Stimulated activated naive CD4-positive, alpha-beta T cell treated with Interleukin-2 at 50 U/mL for 16 hours (primary cell): ENCODE results near the gene PLCL1.
"Not testable (repeated sequence)": the region's sequence is repeated elsewhere in the genome, so short reads cannot be mapped to it uniquely, and the experiment has no call there.

Experiments used
- DNase-seq: peaks from one replicate; lab custom pipeline; 2025; lab: John Stamatoyannopoulos, UW

Gene PLCL1

DNA sequence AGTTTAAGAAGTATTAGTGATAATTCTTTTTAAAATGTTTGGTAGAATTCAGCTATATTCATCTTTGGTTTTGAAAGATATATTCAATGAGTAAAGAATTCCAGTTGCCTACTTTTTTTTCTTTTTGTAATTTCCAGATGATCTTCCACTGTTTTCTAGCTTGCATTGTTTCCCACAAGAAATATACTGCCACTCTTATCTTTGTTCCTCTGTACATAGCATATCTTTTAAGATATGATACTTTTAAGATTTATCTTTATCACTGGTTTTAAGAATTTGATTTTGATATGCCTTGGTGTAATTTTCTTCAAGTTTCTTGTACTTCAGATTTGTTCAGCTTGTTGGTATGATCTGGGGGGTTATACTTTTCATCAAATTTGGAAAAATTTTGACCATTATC is 374.4 kb downstream of the PLCL1 start:
- no peak for DNase-seq

DNA sequence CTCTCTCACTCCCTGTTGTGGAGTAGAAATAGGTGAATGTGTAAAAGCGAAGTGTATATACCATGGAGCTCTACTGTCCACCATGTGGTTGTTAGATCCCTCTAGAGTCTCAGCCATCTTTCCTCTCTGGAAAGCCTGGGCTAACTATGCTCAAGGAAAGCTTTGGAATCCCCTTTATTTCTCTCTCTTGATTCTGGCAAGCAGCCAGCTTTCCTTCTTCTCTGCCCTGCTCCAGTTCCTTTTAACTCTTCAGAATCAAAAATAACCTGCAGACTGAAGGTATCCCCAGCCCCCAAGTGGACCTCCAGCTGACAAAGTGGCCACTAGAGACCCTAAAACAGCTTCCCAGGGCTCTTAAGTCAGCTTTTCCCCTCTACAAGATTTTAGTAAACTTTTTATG is 381.9 kb downstream of the PLCL1 start:
- no peak for DNase-seq

DNA sequence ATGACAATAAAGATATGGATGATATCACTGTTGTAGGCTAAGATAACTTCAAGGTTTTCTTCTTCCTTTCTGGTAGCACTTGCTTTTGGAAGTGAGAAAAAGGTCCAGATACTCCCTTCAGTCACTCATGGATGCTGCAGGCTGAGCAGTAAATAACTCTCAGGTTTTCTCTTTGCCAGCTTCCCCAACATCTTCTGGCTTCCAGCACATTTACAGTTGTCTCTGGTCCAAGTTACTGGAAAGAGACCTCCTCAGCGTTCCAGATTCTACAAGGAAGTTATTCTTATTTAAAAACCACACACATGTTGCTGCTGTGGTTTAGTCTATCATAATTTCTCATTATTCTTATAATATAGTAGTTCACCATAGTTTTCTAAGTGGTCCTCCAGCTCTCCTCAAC is 383.4 kb downstream of the PLCL1 start:
- no peak for DNase-seq

DNA sequence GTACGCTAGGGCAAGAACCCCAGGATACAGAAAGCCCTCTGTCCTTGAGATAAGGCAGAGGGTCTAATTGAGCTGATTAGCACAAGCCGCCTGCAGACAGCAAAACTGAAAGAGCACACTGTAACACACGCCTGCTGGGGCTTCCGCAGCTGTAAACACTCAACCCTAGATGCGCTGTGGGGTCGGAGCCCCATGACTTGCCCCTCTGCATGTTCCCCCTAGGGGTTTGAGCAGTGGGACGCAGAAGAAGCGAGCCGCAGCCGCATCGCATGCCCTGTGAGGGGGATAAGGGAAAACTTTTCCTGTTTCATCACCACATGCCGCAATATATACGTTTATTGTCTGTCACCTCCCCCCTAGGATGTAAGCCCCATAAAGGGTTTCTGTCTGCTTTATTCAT is 384.6 kb downstream of the PLCL1 start:
- no peak for DNase-seq

DNA sequence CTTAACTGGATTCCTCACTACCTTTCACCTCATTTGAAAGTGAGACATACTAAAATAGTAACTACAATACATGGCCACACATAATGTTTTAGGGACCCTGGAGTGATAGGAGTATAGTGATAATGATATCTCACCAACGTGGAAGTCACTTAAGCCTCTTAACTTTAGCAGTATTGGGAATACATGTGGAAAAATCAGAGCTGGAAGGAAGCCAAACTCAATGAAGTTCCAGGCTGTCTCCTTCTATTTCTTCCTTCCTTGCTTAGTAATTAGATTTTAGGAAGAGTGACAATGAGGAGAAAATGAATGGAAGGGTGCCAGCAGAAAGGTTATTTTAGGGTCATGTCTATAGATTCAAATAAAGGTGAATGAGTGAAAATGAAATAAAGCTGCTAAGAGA is 387.3 kb downstream of the PLCL1 start:
- DNase-seq, result no peak

DNA sequence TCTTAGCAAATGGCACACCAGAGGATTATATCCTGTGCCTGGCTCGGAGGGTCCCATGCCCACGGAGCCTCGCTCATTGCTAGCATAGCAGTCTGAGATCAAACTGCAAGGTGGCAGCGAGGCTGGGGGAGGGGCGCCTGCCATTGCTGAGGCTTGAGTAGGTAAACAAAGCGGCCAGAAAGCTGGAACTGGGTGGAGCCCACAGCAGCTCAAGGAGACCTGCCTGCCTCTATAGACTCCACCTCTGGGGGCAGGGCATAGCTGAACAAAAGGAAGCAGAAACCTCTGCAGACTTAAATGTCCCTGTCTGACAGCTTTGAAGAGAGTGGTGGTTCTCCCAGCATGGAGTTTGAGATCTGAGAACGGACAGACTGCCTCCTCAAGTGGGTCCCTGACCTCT is 392.2 kb downstream of the PLCL1 start:
- DNase-seq, result not testable (repeated sequence)
